ENCODE results near the gene XAGE2.
"Not testable (repeated sequence)": the region's sequence is repeated elsewhere in the genome, so short reads cannot be mapped to it uniquely, and the experiment has no call there.

The XAGE2 gene

GRCh38 chrX:52368368-52369055 lies at the start of gene XAGE2:
Gene XAGE2 (plus strand): TSS chrX:52369021. CDS start chrX:52370015, 994 bp downstream.
- DNase-seq (ENCODE audit: low read depth in 2 of 3, low spot score in 1 of 3), result no peak

GRCh38 chrX:52337410-52337809 lies 31.4 kb upstream of the XAGE2 start:
- no peak for DNase-seq (ENCODE audit: low read depth in 2 of 3, low spot score in 1 of 3)

- no peak for DNase-seq (ENCODE audit: low read depth in 2 of 3, low spot score in 1 of 3)
These were observed 27.3 kb upstream of the XAGE2 start for GRCh38 chrX:52341493-52341892.

GRCh38 chrX:52343131-52343530 lies 25.7 kb upstream of the XAGE2 start:
- DNase-seq (ENCODE audit: low read depth in 2 of 3, low spot score in 1 of 3), result not testable (repeated sequence)

GRCh38 chrX:52345402-52345801 lies 23.4 kb upstream of the XAGE2 start:
- peak; percentile 30 to 69 (median 33) for DNase-seq (ENCODE audit: low read depth in 2 of 3, low spot score in 1 of 3)

GRCh38 chrX:52346174-52347165 lies 22.4 kb upstream of the XAGE2 start:
- DNase-seq (ENCODE audit: low read depth in 2 of 3, low spot score in 1 of 3), result peak; percentile 3 to 19 (median 12)

GRCh38 chrX:52349681-52350080 lies 19.1 kb upstream of the XAGE2 start:
- DNase-seq (ENCODE audit: low read depth in 2 of 3, low spot score in 1 of 3), result no peak

GRCh38 chrX:52352551-52352950 lies 16.3 kb upstream of the XAGE2 start:
- DNase-seq (ENCODE audit: low read depth in 2 of 3, low spot score in 1 of 3), result no peak

- DNase-seq (ENCODE audit: low read depth in 2 of 3, low spot score in 1 of 3), result no peak
These were observed 15.0 kb upstream of the XAGE2 start for GRCh38 chrX:52353838-52354237.

GRCh38 chrX:52355108-52355507 lies 13.7 kb upstream of the XAGE2 start:
- DNase-seq (ENCODE audit: low read depth in 2 of 3, low spot score in 1 of 3), result no peak

- DNase-seq (ENCODE audit: low read depth in 2 of 3, low spot score in 1 of 3), result no peak
These were observed 9.1 kb upstream of the XAGE2 start for GRCh38 chrX:52359614-52360232.

GRCh38 chrX:52361941-52362340 lies 6.9 kb upstream of the XAGE2 start:
- no peak for DNase-seq (ENCODE audit: low read depth in 2 of 3, low spot score in 1 of 3)

GRCh38 chrX:52363247-52363883 lies 5.5 kb upstream of the XAGE2 start:
- DNase-seq (ENCODE audit: low read depth in 2 of 3, low spot score in 1 of 3), result no peak

GRCh38 chrX:52378870-52379269 lies 10.0 kb downstream of the XAGE2 start:
- no peak for DNase-seq (ENCODE audit: low read depth in 2 of 3, low spot score in 1 of 3)

- DNase-seq (ENCODE audit: low read depth in 2 of 3, low spot score in 1 of 3), result no peak
These were observed 12.2 kb downstream of the XAGE2 start for GRCh38 chrX:52380993-52381392.

- no peak for DNase-seq (ENCODE audit: low read depth in 2 of 3, low spot score in 1 of 3)
These were observed 41.9 kb downstream of the XAGE2 start for GRCh38 chrX:52410439-52411394.

- no peak for DNase-seq (ENCODE audit: low read depth in 2 of 3, low spot score in 1 of 3)
These were observed 46.5 kb downstream of the XAGE2 start for GRCh38 chrX:52415304-52415703.

GRCh38 chrX:52416816-52417215 lies 48.0 kb downstream of the XAGE2 start:
- no peak for DNase-seq (ENCODE audit: low read depth in 2 of 3, low spot score in 1 of 3)

- DNase-seq (ENCODE audit: low read depth in 2 of 3, low spot score in 1 of 3), result no peak
These were observed 52.1 kb downstream of the XAGE2 start for GRCh38 chrX:52420824-52421443.

- DNase-seq (ENCODE audit: low read depth in 2 of 3, low spot score in 1 of 3), result no peak
These were observed 54.1 kb downstream of the XAGE2 start for GRCh38 chrX:52422884-52423283.

Data from stimulated activated CD4-positive, alpha-beta T cell treated with anti-CD3 and anti-CD28 coated beads, Interleukin-12 subunit alpha, Interleukin-12 subunit beta, amount 100 ng/mL, for 48 hours (primary cell).